NCI-H128 (cell line): ENCODE measurements around the gene CNGA4.
"Not testable (repeated sequence)": the region's sequence is repeated elsewhere in the genome, so short reads cannot be mapped to it uniquely, and the experiment has no call there.

Experiments used
- DNase-seq: peaks from one replicate; lab custom pipeline; 2025; ENCODE audit not compliant: unreplicated experiment; lab: John Stamatoyannopoulos, UW

The CNGA4 gene

GRCh38 chr11:6225024-6225423, 13.9 kb upstream of the CNGA4 start:
- no peak for DNase-seq

- DNase-seq: no peak
These were observed 13.0 kb upstream of the CNGA4 start for GRCh38 chr11:6225896-6226295.

GRCh38 chr11:6228520-6228919, 10.4 kb upstream of the CNGA4 start:
- no peak for DNase-seq

- no peak for DNase-seq
These were observed 9.0 kb upstream of the CNGA4 start for GRCh38 chr11:6229911-6230310.

GRCh38 chr11:6232899-6233298, 6.0 kb upstream of the CNGA4 start:
- no peak for DNase-seq

GRCh38 chr11:6233984-6234386, 4.9 kb upstream of the CNGA4 start:
- DNase-seq: no peak

GRCh38 chr11:6234387-6235107, 4.3 kb upstream of the CNGA4 start, which contains the start of gene FHIP1B:
FHIP1B (minus strand) TSS chr11:6234636; CDS start chr11:6224516, 10,120 bp downstream.
- peak; percentile 97 for DNase-seq

GRCh38 chr11:6237266-6237665, 1.6 kb upstream of the CNGA4 start:
- DNase-seq: no peak

- no peak for DNase-seq
These were observed 1.1 kb upstream of the CNGA4 start for GRCh38 chr11:6237761-6238302.

- no peak for DNase-seq
These were observed 1.2 kb downstream of the CNGA4 start for GRCh38 chr11:6240139-6240538.

GRCh38 chr11:6240781-6241180, 1.9 kb downstream of the CNGA4 start:
- DNase-seq: no peak

- no peak for DNase-seq
These were observed 2.4 kb downstream of the CNGA4 start for GRCh38 chr11:6241316-6241715.

GRCh38 chr11:6245536-6245935, 6.6 kb downstream of the CNGA4 start:
- DNase-seq: no peak

- no peak for DNase-seq
These were observed 9.4 kb downstream of the CNGA4 start for GRCh38 chr11:6248248-6248647.

GRCh38 chr11:6248897-6249296, 10.0 kb downstream of the CNGA4 start:
- DNase-seq: not testable (repeated sequence)

- no peak for DNase-seq
These were observed 11.1 kb downstream of the CNGA4 start for GRCh38 chr11:6249770-6250555.

GRCh38 chr11:6251120-6251733, 12.3 kb downstream of the CNGA4 start:
- DNase-seq: peak; percentile 7

- no peak for DNase-seq
These were observed 13.1 kb downstream of the CNGA4 start for GRCh38 chr11:6251990-6252473.

- DNase-seq: no peak
These were observed 14.3 kb downstream of the CNGA4 start for GRCh38 chr11:6253197-6253596.

GRCh38 chr11:6258141-6258540, 19.3 kb downstream of the CNGA4 start:
- DNase-seq: no peak

GRCh38 chr11:6258571-6259081, 19.7 kb downstream of the CNGA4 start:
- DNase-seq: no peak
